ENCODE data around the gene SUGCT. TPM values are rescaled to one million over a fixed set of nuclear protein-coding genes. Genes with fewer than 3 reads are reported as not detected.

Gene SUGCT
- total RNA-seq, 4 donors from 2014 or later: 1.1 to 3.6 (median 2.6) TPM

GRCh38 chr7:40848541-40849221 lies 713.9 kb downstream of the SUGCT start:
- TF ChIP-seq, protein P1, sequence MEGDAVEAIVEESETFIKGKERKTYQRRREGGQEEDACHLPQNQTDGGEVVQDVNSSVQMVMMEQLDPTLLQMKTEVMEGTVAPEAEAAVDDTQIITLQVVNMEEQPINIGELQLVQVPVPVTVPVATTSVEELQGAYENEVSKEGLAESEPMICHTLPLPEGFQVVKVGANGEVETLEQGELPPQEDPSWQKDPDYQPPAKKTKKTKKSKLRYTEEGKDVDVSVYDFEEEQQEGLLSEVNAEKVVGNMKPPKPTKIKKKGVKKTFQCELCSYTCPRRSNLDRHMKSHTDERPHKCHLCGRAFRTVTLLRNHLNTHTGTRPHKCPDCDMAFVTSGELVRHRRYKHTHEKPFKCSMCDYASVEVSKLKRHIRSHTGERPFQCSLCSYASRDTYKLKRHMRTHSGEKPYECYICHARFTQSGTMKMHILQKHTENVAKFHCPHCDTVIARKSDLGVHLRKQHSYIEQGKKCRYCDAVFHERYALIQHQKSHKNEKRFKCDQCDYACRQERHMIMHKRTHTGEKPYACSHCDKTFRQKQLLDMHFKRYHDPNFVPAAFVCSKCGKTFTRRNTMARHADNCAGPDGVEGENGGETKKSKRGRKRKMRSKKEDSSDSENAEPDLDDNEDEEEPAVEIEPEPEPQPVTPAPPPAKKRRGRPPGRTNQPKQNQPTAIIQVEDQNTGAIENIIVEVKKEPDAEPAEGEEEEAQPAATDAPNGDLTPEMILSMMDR (IDR thresholded peaks at IDR 0.05): no peak
- ATAC-seq (ENCODE audit: low FRiP score): no peak
- DNase-seq (ENCODE audit: low spot score): no peak

DNA sequence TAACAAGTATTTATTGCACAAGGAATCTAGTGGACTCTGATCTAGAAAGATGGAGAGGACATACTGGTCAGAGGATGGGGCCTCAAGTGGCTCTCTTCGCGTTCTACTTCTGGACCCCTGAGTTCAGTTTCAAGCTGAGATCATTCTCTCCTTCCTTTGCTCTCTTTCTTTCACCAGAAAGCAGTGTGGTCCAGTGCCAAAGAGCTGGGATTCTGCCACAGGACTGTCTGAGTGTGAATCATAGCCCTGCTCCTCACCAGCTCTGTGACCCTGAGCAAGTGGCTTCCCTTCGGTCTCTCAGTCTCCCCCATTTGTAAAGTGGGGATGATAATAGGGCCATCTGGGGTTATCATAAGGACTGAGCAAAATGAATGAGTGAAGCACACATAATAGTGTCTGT lies 715.2 kb downstream of the SUGCT start:
- TF ChIP-seq, protein P1 (IDR thresholded peaks at IDR 0.05): no peak
- no peak for ATAC-seq (ENCODE audit: low FRiP score)
- no peak for DNase-seq (ENCODE audit: low spot score)

GRCh38 chr7:40851001-40851400 lies 716.2 kb downstream of the SUGCT start:
- no peak for DNase-seq (ENCODE audit: low spot score)
- TF ChIP-seq, protein P1 (IDR thresholded peaks at IDR 0.05): no peak

DNA sequence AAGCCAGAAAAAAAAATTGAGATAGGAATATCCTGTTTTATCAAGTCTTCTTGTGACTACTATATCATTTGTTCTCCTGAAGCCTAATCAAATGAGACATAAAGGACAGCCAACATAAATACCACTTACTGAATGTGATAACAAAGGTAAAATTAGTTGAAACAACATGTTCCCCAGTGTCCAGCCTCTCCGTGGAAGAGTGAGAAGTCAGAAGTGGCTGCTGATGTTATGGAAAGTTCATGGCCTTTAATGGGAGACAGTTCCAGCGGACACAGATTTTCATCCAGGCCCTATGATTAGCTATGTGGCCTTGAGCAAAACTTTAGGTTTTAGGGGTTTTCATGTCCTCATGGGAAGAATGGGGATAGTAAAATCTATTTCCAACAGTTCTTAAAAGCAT lies 724.3 kb downstream of the SUGCT start:
- DNase-seq (ENCODE audit: low spot score) (no peak), ATAC-seq (ENCODE audit: low FRiP score) (no peak)
- TF ChIP-seq, protein P1 (IDR thresholded peaks at IDR 0.05): no peak

More at GRCh38 chr7:40851001-40851400, 716.2 kb downstream of the SUGCT start:
- no peak for ATAC-seq (ENCODE audit: low FRiP score)

GRCh38 chr7:40859965-40860543 lies 725.2 kb downstream of the SUGCT start:
- TF ChIP-seq, protein P1 (IDR thresholded peaks at IDR 0.05): no peak
- ATAC-seq (ENCODE audit: low FRiP score) (no peak), DNase-seq (ENCODE audit: low spot score) (no peak)

- DNase-seq (ENCODE audit: low spot score) (no peak), ATAC-seq (ENCODE audit: low FRiP score) (no peak)
- TF ChIP-seq, protein P1 (IDR thresholded peaks at IDR 0.05): no peak
These were observed 730.8 kb downstream of the SUGCT start for GRCh38 chr7:40865441-40866233.
